Measurements from ENCODE around the gene KAT8.
A peak's percentile ranks its signal among the peaks of the same experiment; 100 is the strongest.
"Not testable (repeated sequence)": the region's sequence is repeated elsewhere in the genome, so short reads cannot be mapped to it uniquely, and the experiment has no call there.

Gene KAT8

GRCh38 chr16:31131841-31132271, 14.4 kb downstream of the KAT8 start:
- no peak for DNase-seq (ENCODE audit: low read depth, low spot score)

DNA sequence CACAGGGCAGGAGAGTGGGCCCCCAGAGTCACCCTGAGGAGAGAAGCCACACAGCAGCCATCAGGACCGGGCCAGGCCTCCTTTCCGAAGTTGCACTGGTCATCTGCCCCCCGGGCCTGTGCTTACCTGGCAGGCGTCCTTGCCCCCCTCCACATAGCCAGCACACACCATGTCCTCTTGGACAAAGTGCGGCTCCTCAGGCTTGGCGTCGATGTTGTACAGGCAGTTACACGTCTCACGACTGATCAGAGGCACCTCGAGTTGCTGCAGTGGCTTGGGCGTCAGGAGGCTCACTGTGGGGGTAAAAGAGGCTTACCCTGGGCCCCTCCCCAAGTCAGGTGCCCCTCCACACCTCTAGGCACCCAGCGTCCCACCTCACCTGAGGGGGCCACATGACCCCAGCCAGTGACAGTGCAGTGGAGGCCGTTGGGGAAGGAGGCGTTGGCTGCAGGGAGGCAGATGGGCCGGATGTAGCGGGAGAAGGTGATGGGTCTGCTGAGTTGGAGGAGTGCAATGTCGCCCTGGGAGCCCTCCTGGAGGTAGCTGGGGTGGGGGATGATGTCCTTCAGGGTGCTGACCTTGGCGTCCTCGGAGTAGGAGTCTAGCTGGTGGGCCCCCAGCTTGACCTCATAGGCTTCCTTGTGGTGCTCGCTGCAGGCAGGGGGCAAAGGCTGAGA, 15.0 kb downstream of the KAT8 start:
- no peak for DNase-seq (ENCODE audit: low read depth, low spot score)

DNA sequence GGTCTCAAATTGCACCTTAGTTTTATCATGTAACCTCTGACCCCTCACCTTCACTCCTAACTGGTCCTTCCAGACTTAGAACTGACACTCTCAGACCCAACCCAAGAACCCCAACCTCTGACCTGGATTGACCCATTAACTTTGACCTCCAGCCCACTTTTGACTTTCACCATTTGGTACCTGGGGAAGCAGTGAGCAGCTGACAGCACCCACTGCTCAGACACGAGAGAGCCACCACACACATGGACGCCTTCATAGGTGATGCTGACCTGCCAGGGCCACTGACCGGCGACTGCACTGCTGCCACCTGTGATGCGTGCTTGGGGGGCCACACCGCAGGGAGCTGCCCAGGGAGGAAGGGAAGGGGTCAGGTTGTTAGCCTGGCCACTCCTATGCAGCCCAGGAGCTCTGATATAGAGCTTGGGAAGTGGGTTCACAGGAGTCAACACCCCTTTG, 15.6 kb downstream of the KAT8 start:
- DNase-seq (ENCODE audit: low read depth, low spot score) = no peak

GRCh38 chr16:31134091-31134571, 16.7 kb downstream of the KAT8 start:
- no peak for DNase-seq (ENCODE audit: low read depth, low spot score)

DNA sequence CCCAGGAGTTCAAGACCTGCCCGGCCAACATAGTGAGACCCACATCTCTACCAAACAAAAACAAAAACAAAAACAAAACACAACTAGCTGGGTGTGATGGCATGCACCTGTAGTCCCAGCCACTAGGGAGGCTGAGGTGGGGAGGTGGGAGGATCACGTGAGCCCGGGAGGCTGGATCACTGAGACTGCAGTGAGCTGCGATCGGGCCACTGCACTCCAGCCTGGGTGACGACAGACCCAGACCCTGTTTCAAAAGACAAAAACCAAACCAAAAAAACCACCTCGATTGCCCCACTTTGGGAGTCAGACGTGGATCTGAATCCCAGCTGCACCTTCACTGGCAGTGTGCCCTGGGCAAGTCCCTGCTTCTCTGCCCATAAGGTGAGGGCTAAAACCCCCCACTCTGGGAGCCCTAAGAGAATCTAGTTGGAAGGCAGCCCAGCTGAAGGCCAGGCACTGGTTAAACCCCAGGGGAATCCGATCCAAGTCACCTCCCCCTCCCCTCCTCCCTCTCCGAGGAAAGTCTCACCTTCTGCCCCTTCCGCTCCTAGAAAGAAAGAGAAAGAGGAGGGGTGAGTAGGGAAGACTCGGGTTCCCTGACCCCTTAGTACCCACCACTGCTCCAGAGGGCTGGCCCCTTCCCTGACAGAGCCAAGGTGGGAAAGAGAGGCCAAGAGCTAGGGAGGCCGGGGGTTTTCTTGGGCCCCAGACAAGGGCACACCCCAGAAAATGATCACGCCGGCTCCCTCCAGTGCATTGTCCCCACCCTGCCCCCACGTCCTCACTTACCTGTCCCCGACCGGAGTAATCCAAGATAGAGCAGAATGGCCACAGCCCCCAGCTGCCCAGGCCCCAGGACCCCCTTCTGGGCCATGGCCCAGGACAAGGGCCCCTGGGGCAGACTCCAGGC, 17.4 kb downstream of the KAT8 start:
- no peak for DNase-seq (ENCODE audit: low read depth, low spot score)

- no peak for DNase-seq (ENCODE audit: low read depth, low spot score)
Observed at GRCh38 chr16:31135535-31136286, 18.2 kb downstream of the KAT8 start, which contains the start of gene PRSS8. Gene PRSS8 (minus strand): TSS chr16:31135727. CDS start chr16:31135498, 229 bp downstream.

- DNase-seq (ENCODE audit: low read depth, low spot score) = no peak
Observed at GRCh38 chr16:31136287-31136662, 18.8 kb downstream of the KAT8 start.

GRCh38 chr16:31136822-31137499, 19.5 kb downstream of the KAT8 start:
- DNase-seq (ENCODE audit: low read depth, low spot score) = not testable (repeated sequence)

DNA sequence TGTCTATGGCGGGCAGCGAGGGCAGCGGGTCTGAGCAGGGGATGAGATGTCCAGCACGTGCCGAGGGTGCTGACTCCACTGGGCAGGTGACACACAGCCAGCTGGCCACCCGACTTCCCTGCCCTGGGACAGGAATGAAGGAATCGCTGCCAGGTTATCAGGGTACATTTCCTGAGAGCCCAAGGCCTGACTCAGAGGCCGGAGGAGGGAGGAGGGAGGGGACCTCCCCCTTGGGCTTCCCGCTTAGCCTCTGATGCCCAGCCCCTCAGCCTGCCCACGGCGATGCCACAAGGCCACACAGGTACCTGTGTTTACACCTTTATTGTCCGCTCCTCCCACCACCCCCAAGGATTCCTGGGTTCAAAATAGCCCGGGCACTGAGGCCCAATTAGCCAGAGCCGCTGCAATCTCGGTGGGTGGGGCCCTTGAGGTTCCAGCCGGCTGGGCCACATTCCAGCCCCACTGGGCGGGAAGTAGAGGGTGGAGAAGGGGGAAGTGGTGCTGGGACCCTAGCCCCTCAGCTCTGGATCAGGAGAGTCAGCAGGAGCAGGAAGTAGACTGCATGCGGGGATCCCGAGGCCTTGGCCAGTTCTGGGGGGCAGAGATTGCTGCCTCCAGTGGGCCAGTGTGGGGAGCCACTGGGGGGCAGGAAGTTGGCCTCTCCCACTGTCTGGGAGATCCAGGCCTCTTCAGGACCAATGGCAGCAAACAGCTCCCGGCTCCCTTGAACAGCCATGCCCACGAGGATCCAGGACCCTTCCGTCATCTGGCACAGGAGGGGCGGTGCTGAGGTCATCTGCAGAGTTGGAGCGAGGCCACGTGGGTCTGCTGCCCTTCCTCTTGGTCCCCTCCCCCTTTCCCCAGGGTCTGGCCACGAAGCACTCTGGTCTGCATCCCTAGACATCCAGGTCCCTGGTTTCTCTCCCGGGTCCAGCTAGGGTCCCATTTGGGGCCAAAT, 21.4 kb downstream of the KAT8 start:
- DNase-seq (ENCODE audit: low read depth, low spot score) = no peak

DNA sequence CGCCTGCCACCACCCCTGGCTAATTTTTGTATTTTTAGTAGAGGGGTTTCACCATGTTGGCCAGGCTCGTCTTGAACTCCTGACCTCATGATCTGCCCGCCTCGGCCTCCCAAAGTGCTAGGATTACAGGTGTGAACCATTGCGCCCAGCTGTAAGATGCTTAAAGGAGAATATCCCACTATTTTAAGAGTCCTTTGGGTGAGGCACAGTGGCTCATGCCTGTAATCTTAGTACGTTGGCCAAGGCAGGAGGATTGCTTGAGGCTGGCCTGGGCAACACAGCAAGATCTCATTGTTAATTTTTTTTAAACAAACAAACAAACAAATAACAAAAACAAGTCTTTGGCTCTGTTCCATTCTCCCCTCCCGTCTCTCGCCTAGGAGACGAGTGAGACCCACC, 23.6 kb downstream of the KAT8 start:
- not testable (repeated sequence) for DNase-seq (ENCODE audit: low read depth, low spot score)

- DNase-seq (ENCODE audit: low read depth, low spot score) = no peak
Observed at GRCh38 chr16:31141489-31142108, 24.1 kb downstream of the KAT8 start.

DNA sequence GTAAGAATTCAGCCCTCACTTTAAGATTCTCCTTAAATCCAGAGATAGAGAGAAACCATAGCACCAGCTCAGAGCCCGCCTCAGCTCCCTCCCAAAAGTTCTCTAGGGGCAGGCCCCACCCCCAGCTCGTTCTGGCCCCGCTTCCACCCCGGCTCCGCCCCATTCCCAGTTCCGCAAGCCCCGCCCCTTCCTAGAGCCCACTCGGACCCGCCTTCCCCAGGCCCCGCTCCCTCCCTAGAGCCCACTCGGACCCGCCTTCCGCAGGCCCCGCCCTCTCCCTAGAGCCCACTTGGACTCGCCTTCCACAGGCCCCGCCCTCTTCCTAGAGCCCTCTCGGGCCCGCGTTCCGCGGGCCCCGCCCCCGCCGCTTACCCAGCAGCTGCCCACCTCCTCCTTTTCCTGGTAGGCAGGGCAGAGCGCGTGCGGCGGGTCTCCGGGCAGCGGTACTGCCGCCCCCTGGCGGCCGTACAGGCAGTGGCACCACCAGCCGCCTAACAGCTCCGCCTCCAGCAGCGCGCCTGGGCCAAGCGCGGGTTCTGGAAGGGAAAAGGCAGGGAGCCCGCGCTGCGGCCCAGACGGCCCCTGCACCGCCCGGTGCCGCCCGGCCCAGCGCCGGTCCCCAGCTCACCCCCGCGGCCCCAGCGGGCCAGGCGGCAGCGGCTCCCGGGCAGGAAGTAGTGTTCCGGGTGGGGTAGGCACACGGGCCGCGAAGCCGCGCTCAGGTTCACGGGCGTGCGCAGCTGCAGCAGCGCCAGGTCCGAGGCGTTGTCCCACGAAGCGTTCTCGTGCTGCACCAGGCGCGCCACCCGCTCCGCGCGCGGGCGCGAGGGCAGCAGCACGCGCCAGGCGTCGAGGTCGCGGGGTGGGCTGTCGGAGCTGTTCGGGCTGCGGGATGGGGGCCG, 24.9 kb downstream of the KAT8 start:
- peak; percentile 96 for DNase-seq (ENCODE audit: low read depth, low spot score)

GRCh38 chr16:31143011-31143693, 25.7 kb downstream of the KAT8 start:
- DNase-seq (ENCODE audit: low read depth, low spot score) = no peak

DNA sequence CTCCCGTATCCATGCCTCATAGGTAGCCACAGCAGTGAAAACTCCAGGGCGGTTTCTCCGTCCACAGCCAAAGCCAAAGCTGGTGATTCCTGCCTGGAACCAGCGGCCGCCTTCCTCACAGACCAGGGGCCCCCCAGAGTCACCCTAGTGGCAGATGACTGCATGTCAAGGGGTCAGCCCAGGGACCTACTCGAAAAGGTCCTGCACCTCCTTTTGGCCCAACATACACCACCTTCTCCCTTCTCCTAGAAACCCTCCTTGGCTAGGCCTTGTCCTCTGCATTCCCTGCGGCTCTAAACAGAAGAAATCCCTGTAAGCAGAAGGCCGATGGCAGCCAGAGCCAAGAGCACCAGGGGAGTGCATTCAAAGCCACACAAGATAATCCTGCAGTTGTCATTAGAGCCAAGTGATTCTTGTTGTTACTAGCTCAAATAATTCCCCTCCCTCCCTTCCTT, 26.3 kb downstream of the KAT8 start:
- no peak for DNase-seq (ENCODE audit: low read depth, low spot score)

- not testable (repeated sequence) for DNase-seq (ENCODE audit: low read depth, low spot score)
Observed at GRCh38 chr16:31144418-31144817, 27.0 kb downstream of the KAT8 start.

GRCh38 chr16:31145398-31145990, 28.0 kb downstream of the KAT8 start:
- DNase-seq (ENCODE audit: low read depth, low spot score) = no peak

DNA sequence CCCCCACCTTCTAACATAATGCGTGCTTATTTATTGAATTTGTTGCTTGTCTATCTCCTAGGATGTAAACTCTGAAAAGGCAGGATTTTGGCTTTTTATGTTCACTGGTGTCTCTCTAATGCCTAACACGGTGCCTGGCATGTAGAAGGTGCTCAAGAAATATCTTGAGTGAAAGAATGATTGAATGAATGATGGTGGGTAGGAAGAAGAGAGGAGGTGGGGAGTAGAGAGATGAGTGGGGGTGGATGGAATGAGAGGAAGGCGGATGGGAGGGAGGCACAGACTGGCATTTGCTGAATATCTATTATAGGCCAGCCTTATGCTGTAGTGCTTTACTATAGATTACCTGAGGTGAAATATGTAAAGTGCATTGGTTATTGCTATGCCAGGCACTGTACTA, 30.1 kb downstream of the KAT8 start:
- no peak for DNase-seq (ENCODE audit: low read depth, low spot score)
